ENCODE results near the gene SEMA6D. TPM values are rescaled to one million over a fixed set of nuclear protein-coding genes. Genes with fewer than 3 reads are reported as not detected.

The SEMA6D gene
- total and polyA plus RNA-seq, 5 donors: 6.5 to 28.3 (median 20.7) TPM

- Histone ChIP-seq H3K4me3 (ENCODE audit: low read length) (no peak overlapping the region), H3K27ac (ENCODE audit: low read length) (no peak overlapping the region), H3K27me3 (ENCODE audit: control insufficient read depth, insufficient read depth) (no peaks in the 10 kb centered on the region), H3K9me3 (ENCODE audit: control insufficient read depth, low read length) (no peaks in the 10 kb centered on the region), H3K4me1 (ENCODE audit: control insufficient read depth, insufficient read depth, low read length) (no peaks in the 10 kb centered on the region)
- 65% methylated on average over 4 of the region's 4 CpGs for WGBS
- DNase-seq (no peak), ATAC-seq (no peak)
- intact Hi-C loops (cut with DNase I): no loop called here
These were observed 28.7 kb upstream of the SEMA6D start for GRCh38 chr15:47688573-47689086.

- intact Hi-C loops (cut with DNase I): no loop called here
- H3K9me3 ChIP-seq (ENCODE audit: control insufficient read depth, low read length): no peaks in the 10 kb centered on the region
- 82% methylated on average over 4 of the region's 4 CpGs for WGBS
- H3K4me3 ChIP-seq (ENCODE audit: low read length): no peak overlapping the region
- no peaks in the 10 kb centered on the region for H3K4me1 ChIP-seq (ENCODE audit: control insufficient read depth, insufficient read depth, low read length)
- no peak overlapping the region for H3K27ac ChIP-seq (ENCODE audit: low read length)
- DNase-seq (no peak), ATAC-seq (no peak)
- H3K27me3 ChIP-seq (ENCODE audit: control insufficient read depth, insufficient read depth): no peaks in the 10 kb centered on the region
These were observed 27.6 kb upstream of the SEMA6D start for GRCh38 chr15:47689660-47690059.

- intact Hi-C loops (cut with DNase I): no loop called here
- WGBS: 70% methylated on average over 2 of the region's 2 CpGs
These were observed 25.4 kb upstream of the SEMA6D start for GRCh38 chr15:47691882-47692281.

GRCh38 chr15:47696351-47696750 is 21.0 kb upstream of the SEMA6D start:
- H3K4me3 ChIP-seq (ENCODE audit: low read length): no peak overlapping the region
- DNase-seq: no peak
- 84% methylated on average over 2 of the region's 2 CpGs for WGBS
- H3K9me3 ChIP-seq (ENCODE audit: control insufficient read depth, low read length): no peaks in the 10 kb centered on the region
- intact Hi-C loops (cut with DNase I): no loop called here
- H3K27me3 ChIP-seq (ENCODE audit: control insufficient read depth, insufficient read depth): no peaks in the 10 kb centered on the region
- no peak for ATAC-seq
- H3K27ac ChIP-seq (ENCODE audit: low read length): no peak overlapping the region
- no peaks in the 10 kb centered on the region for H3K4me1 ChIP-seq (ENCODE audit: control insufficient read depth, insufficient read depth, low read length)

More at GRCh38 chr15:47691882-47692281, 25.4 kb upstream of the SEMA6D start:
- Histone ChIP-seq H3K4me1 (ENCODE audit: control insufficient read depth, insufficient read depth, low read length) (no peaks in the 10 kb centered on the region), H3K27ac (ENCODE audit: low read length) (no peak overlapping the region), H3K27me3 (ENCODE audit: control insufficient read depth, insufficient read depth) (no peaks in the 10 kb centered on the region), H3K4me3 (ENCODE audit: low read length) (no peak overlapping the region), H3K9me3 (ENCODE audit: control insufficient read depth, low read length) (no peaks in the 10 kb centered on the region)
- DNase-seq: no peak
- ATAC-seq: no peak

GRCh38 chr15:47705281-47705997 is 11.9 kb upstream of the SEMA6D start:
- WGBS: 90% methylated on average over 8 of the region's 8 CpGs
- DNase-seq (no peak), ATAC-seq (no peak)
- intact Hi-C loops (cut with DNase I): no loop called here
- Histone ChIP-seq H3K27ac (ENCODE audit: low read length) (no peak overlapping the region), H3K27me3 (ENCODE audit: control insufficient read depth, insufficient read depth) (no peaks in the 10 kb centered on the region), H3K4me3 (ENCODE audit: low read length) (no peak overlapping the region), H3K9me3 (ENCODE audit: control insufficient read depth, low read length) (no peaks in the 10 kb centered on the region), H3K4me1 (ENCODE audit: control insufficient read depth, insufficient read depth, low read length) (no peaks in the 10 kb centered on the region)

GRCh38 chr15:47707391-47707790 is 9.9 kb upstream of the SEMA6D start:
- 91% methylated on average over 5 of the region's 5 CpGs for WGBS
- no peaks in the 10 kb centered on the region for H3K4me1 ChIP-seq (ENCODE audit: control insufficient read depth, insufficient read depth, low read length)
- intact Hi-C loops (cut with DNase I): no loop called here
- H3K27ac ChIP-seq (ENCODE audit: low read length): no peak overlapping the region
- H3K27me3 ChIP-seq (ENCODE audit: control insufficient read depth, insufficient read depth): no peaks in the 10 kb centered on the region
- no peak for ATAC-seq
- no peak for DNase-seq
- no peak overlapping the region for H3K4me3 ChIP-seq (ENCODE audit: low read length)
- no peaks in the 10 kb centered on the region for H3K9me3 ChIP-seq (ENCODE audit: control insufficient read depth, low read length)

- Histone ChIP-seq H3K9me3 (ENCODE audit: control insufficient read depth, low read length) (no peaks in the 10 kb centered on the region), H3K27me3 (ENCODE audit: control insufficient read depth, insufficient read depth) (no peaks in the 10 kb centered on the region), H3K27ac (ENCODE audit: low read length) (no peak overlapping the region), H3K4me1 (ENCODE audit: control insufficient read depth, insufficient read depth, low read length) (no peaks in the 10 kb centered on the region), H3K4me3 (ENCODE audit: low read length) (no peak overlapping the region)
- no peak for DNase-seq
- ATAC-seq: no peak
- intact Hi-C loops (cut with DNase I): no loop called here
- WGBS: 67% methylated on average over 3 of the region's 3 CpGs
These were observed 8.9 kb upstream of the SEMA6D start for GRCh38 chr15:47708161-47708980.

GRCh38 chr15:47711655-47712054 is 5.7 kb upstream of the SEMA6D start:
- intact Hi-C loops (cut with DNase I): loop anchor here in 3 of 4 donors (10.0 kb wide), 4 partner anchors 207 to 517 kb away; no protein-coding TSS in a partner anchor
- no peak overlapping the region for H3K4me3 ChIP-seq (ENCODE audit: low read length)
- ATAC-seq (no peak), DNase-seq (no peak)
- no peaks in the 10 kb centered on the region for H3K4me1 ChIP-seq (ENCODE audit: control insufficient read depth, insufficient read depth, low read length)
- H3K27me3 ChIP-seq (ENCODE audit: control insufficient read depth, insufficient read depth): no peaks in the 10 kb centered on the region
- no peaks in the 10 kb centered on the region for H3K9me3 ChIP-seq (ENCODE audit: control insufficient read depth, low read length)
- H3K27ac ChIP-seq (ENCODE audit: low read length): no peak overlapping the region

- Histone ChIP-seq H3K4me3 (ENCODE audit: low read length) (no peak overlapping the region), H3K9me3 (ENCODE audit: control insufficient read depth, low read length) (no peaks in the 10 kb centered on the region), H3K27me3 (ENCODE audit: control insufficient read depth, insufficient read depth) (no peaks in the 10 kb centered on the region), H3K4me1 (ENCODE audit: control insufficient read depth, insufficient read depth, low read length) (no peaks in the 10 kb centered on the region), H3K27ac (ENCODE audit: low read length) (no peak overlapping the region)
- no peak for ATAC-seq
- intact Hi-C loops (cut with DNase I): loop anchor here in 3 of 4 donors (5.0 to 10.0 kb wide), 5 partner anchors 211 to 521 kb away; no protein-coding TSS in a partner anchor
- 71% methylated on average over 7 of the region's 7 CpGs for WGBS
- no peak for DNase-seq
These were observed 1.9 kb upstream of the SEMA6D start for GRCh38 chr15:47715402-47715801.

- intact Hi-C loops (cut with DNase I): loop anchor here in 3 of 4 donors (5.0 to 10.0 kb wide), 5 partner anchors 211 to 521 kb away; no protein-coding TSS in a partner anchor
- 22% methylated on average over 6 of the region's 6 CpGs for WGBS
- Histone ChIP-seq H3K27ac (ENCODE audit: low read length) (peak overlapping the region; percentile 72), H3K9me3 (ENCODE audit: control insufficient read depth, low read length) (no peaks in the 10 kb centered on the region), H3K27me3 (ENCODE audit: control insufficient read depth, insufficient read depth) (no peaks in the 10 kb centered on the region), H3K4me3 (ENCODE audit: low read length) (peak overlapping the region; percentile 96), H3K4me1 (ENCODE audit: control insufficient read depth, insufficient read depth, low read length) (no peaks in the 10 kb centered on the region)
- peak; percentile 57 to 86 (median 78) for DNase-seq
- ATAC-seq: peak; percentile 17 to 26
These were observed 1.4 kb upstream of the SEMA6D start for GRCh38 chr15:47715856-47716445.

- Histone ChIP-seq H3K4me1 (ENCODE audit: control insufficient read depth, insufficient read depth, low read length) (no peaks in the 10 kb centered on the region), H3K4me3 (ENCODE audit: low read length) (peak overlapping the region; percentile 96), H3K27me3 (ENCODE audit: control insufficient read depth, insufficient read depth) (no peaks in the 10 kb centered on the region), H3K27ac (ENCODE audit: low read length) (no peak overlapping the region), H3K9me3 (ENCODE audit: control insufficient read depth, low read length) (no peaks in the 10 kb centered on the region)
- intact Hi-C loops (cut with DNase I): loop anchor here in 3 of 4 donors (5.0 to 10.0 kb wide), 5 partner anchors 212 to 522 kb away; no protein-coding TSS in a partner anchor
- 22% methylated on average over 2 of the region's 2 CpGs for WGBS
- DNase-seq (no peak), ATAC-seq (no peak)
These were observed 789 bp upstream of the SEMA6D start for GRCh38 chr15:47716516-47716915.
